H9 (cell line): ENCODE measurements around the gene CLEC9A. TPM values are rescaled to one million over a fixed set of nuclear protein-coding genes. Genes with fewer than 3 reads are reported as not detected.

ENCODE experiments used
- DNase-seq: peaks from one replicate; pipeline ENCODE4 v3.0.0-alpha.2; 2017
- H2AFZ ChIP-seq: one replicate; pipeline ENCODE4 v1.6.1; 2013; ENCODE audit warnings: mild to moderate bottlenecking, low read length, control low read depth, moderate library complexity
- H2AK5ac ChIP-seq: 2 replicates; pipeline ENCODE4 v1.6.1; 2013; ENCODE audit warnings: low read length, control low read depth, mixed read lengths; ENCODE audit not compliant: insufficient read length
- H2BK120ac ChIP-seq: one replicate; pipeline ENCODE4 v1.6.1; 2013; ENCODE audit warnings: low read depth, mild to moderate bottlenecking, low read length, control low read depth, inconsistent platforms; ENCODE audit not compliant: poor library complexity, severe bottlenecking
- H2BK12ac ChIP-seq: 2 replicates; pipeline ENCODE4 v1.6.1; 2013; ENCODE audit warnings: low read length, control low read depth, mixed read lengths, low read depth; ENCODE audit not compliant: insufficient read length
- H2BK15ac ChIP-seq: 2 replicates; pipeline ENCODE4 v1.6.1; 2013; ENCODE audit warnings: low read depth, low read length, control low read depth
- H2BK20ac ChIP-seq: one replicate; pipeline ENCODE4 v1.6.1; 2013; ENCODE audit warnings: low read depth, mild to moderate bottlenecking, low read length, control low read depth, inconsistent platforms; ENCODE audit not compliant: poor library complexity, severe bottlenecking
- H2BK5ac ChIP-seq: 2 replicates; pipeline ENCODE4 v1.6.1; 2013; ENCODE audit warnings: low read length, control low read depth, mixed read lengths; ENCODE audit not compliant: insufficient read length
- H3K14ac ChIP-seq: 2 replicates; pipeline ENCODE4 v1.6.1; 2013; ENCODE audit warnings: low read length, control low read depth; ENCODE audit not compliant: insufficient read depth
- H3K18ac ChIP-seq: 2 replicates; pipeline ENCODE4 v1.6.1; 2013; ENCODE audit warnings: low read depth, mild to moderate bottlenecking, mixed read lengths, low read length, control low read depth; ENCODE audit not compliant: insufficient read length
- H3K23ac ChIP-seq: 2 replicates; pipeline ENCODE4 v1.6.1; 2013; ENCODE audit warnings: low read length, control low read depth, mixed read lengths, low read depth; ENCODE audit not compliant: insufficient read length
- H3K23me2 ChIP-seq: 2 replicates; pipeline ENCODE4 v1.6.1; 2013; ENCODE audit warnings: low read depth, mild to moderate bottlenecking, mixed read lengths, low read length, control low read depth; ENCODE audit not compliant: insufficient read length, poor library complexity, severe bottlenecking
- H3K27ac ChIP-seq: 2 replicates; pipeline ENCODE4 v1.5.1; 2013; ENCODE audit warnings: low read length, control low read depth, mixed read lengths, low read depth; ENCODE audit not compliant: insufficient read length
- H3K27me3 ChIP-seq: 2 replicates; pipeline ENCODE4 v1.6.1; 2013; ENCODE audit warnings: low read length, control low read depth, inconsistent platforms; ENCODE audit not compliant: insufficient read depth
- H3K4ac ChIP-seq: 2 replicates; pipeline ENCODE4 v1.6.1; 2013; ENCODE audit warnings: low read depth, mild to moderate bottlenecking, control low read depth, inconsistent platforms, low read length, moderate library complexity
- H3K4me1 ChIP-seq: 2 replicates; pipeline ENCODE4 v1.6.1; 2013; ENCODE audit warnings: low read length, control low read depth, inconsistent platforms; ENCODE audit not compliant: insufficient read depth
- H3K4me2 ChIP-seq: 2 replicates; pipeline ENCODE4 v1.6.1; 2013; ENCODE audit warnings: low read length, control low read depth, mixed read lengths; ENCODE audit not compliant: insufficient read length, insufficient read depth
- H3K56ac ChIP-seq: 2 replicates; pipeline ENCODE4 v1.6.1; 2013; ENCODE audit warnings: low read depth, mild to moderate bottlenecking, mixed read lengths, low read length, control low read depth; ENCODE audit not compliant: insufficient read length
- H3K79me1 ChIP-seq: 2 replicates; pipeline ENCODE4 v1.6.1; 2013; ENCODE audit warnings: low read depth, mild to moderate bottlenecking, moderate library complexity, low read length, control low read depth, inconsistent platforms; ENCODE audit not compliant: insufficient read depth, poor library complexity, severe bottlenecking
- H3K79me2 ChIP-seq: 2 replicates; pipeline ENCODE4 v1.6.1; 2013; ENCODE audit warnings: low read length, control low read depth, inconsistent platforms; ENCODE audit not compliant: insufficient read depth
- H3K9ac ChIP-seq: 2 replicates; pipeline ENCODE4 v1.6.1; 2013; ENCODE audit warnings: low read length, control low read depth, mixed read lengths; ENCODE audit not compliant: insufficient read length; ENCODE audit errors: extremely low read depth
- H3K9me3 ChIP-seq: one replicate; pipeline ENCODE4 v1.6.1; 2013; ENCODE audit warnings: low read depth, low read length, inconsistent platforms; ENCODE audit not compliant: control insufficient read depth
- H3T11ph ChIP-seq: one replicate; pipeline ENCODE4 v1.6.1; 2013; ENCODE audit warnings: mild to moderate bottlenecking, low read length, control low read depth, inconsistent platforms
- H4K20me1 ChIP-seq: one replicate; pipeline ENCODE4 v1.6.1; 2013; ENCODE audit not compliant: control insufficient read depth, insufficient read length, insufficient read depth
- H4K5ac ChIP-seq: 2 replicates; pipeline ENCODE4 v1.6.1; 2013; ENCODE audit warnings: low read depth, mild to moderate bottlenecking, mixed read lengths, low read length, control low read depth; ENCODE audit not compliant: insufficient read length
- H4K8ac ChIP-seq: replicated peaks from 2 replicates; pipeline ENCODE4 v1.6.1; 2013; ENCODE audit warnings: low read length, control low read depth, mixed read lengths, low read depth; ENCODE audit not compliant: insufficient read length
- H4K91ac ChIP-seq: 2 replicates; pipeline ENCODE4 v1.6.1; 2013; ENCODE audit warnings: low read depth, mild to moderate bottlenecking, moderate library complexity, mixed read lengths, low read length, control low read depth; ENCODE audit not compliant: insufficient read length
- H3K27ac Mint-ChIP-seq, 3 experiments: 2 replicates in 2 of 3; 3 replicates in 1 of 3; pipeline ENCODE4 v1.8.0; 2020 to 2021; ENCODE audit warnings: mixed read lengths in 3 of 3, mild to moderate bottlenecking in 1 of 3, moderate library complexity in 1 of 3
- H3K27me3 Mint-ChIP-seq: 2 replicates; pipeline ENCODE4 v1.8.0; 2021; ENCODE audit warnings: low read depth, mild to moderate bottlenecking, moderate library complexity, mixed read lengths
- H3K36me3 Mint-ChIP-seq, 3 experiments: 2 replicates in 2 of 3; 3 replicates in 1 of 3; pipeline ENCODE4 v1.8.0; 2020 to 2021; ENCODE audit warnings: low read depth in 3 of 3, mixed read lengths in 3 of 3; ENCODE audit not compliant: insufficient read depth in 1 of 3
- H3K4me1 Mint-ChIP-seq, 2 experiments: 2 replicates each; pipeline ENCODE4 v1.8.0; 2020; ENCODE audit warnings: mixed read lengths in 2 of 2
- H3K4me3 Mint-ChIP-seq, 2 experiments: 2 replicates in 1 of 2; 3 replicates in 1 of 2; pipeline ENCODE4 v1.8.0; 2020 to 2021; ENCODE audit warnings: mild to moderate bottlenecking in 2 of 2, mixed read lengths in 2 of 2, moderate library complexity in 1 of 2
- H3K9me3 Mint-ChIP-seq, 2 experiments: 2 replicates in 1 of 2; 3 replicates in 1 of 2; pipeline ENCODE4 v1.8.0; 2020; ENCODE audit warnings: mild to moderate bottlenecking in 2 of 2, mixed read lengths in 2 of 2, moderate library complexity in 1 of 2
- WGBS: extraction: QIAGEN DNeasy Blood & Tissue Kit; methylation state at CpG from one replicate; pipeline ENCODE4 v1.1.7; 2013; ENCODE audit warnings: missing lambda C conversion rate, low lambda C conversion rate, mixed read lengths; ENCODE audit not compliant: insufficient read length; ENCODE audit errors: extremely low coverage; 5-methylcytosine and 5-hydroxymethylcytosine counted together
- total RNA-seq: library from RNA; stranded (reverse); gene quantifications from 2 replicates; pipeline ENCODE4 v1.2.1, GENCODE V29; 2021
- TF ChIP-seq, protein P1 (sequence below): fragments of 200-600 bp; sonication (generic); conservative IDR thresholded peaks from 3 replicates; pipeline ENCODE4 v1.8.0; 2021; ENCODE audit warnings: antibody characterized with exemption, mild to moderate bottlenecking

Gene CLEC9A
- total RNA-seq, 1 experiment from 2014 or later: not detected

DNA sequence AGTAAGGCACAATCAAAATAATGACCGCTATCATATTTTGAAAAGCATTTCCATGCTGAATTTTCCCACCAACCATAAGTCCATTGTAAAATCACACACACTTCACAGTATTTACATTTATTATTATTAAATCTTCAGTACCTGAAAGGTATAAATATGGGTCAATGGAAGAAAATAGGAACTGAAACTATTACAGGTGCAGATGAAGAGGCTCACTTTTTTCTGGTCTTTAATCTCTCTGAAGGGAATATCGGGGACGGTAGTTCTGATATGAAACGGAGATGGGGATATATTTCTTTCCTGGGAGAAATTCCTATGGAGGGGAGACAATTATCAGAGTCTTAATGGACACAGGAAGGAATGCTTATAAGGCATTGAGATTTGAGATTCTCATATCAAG lies 39.9 kb downstream of the CLEC9A start:
- no CpG with 5 or more reads among the region's 4 CpGs for WGBS
- no peak overlapping the region for H2BK15ac ChIP-seq
- TF ChIP-seq, protein P1, sequence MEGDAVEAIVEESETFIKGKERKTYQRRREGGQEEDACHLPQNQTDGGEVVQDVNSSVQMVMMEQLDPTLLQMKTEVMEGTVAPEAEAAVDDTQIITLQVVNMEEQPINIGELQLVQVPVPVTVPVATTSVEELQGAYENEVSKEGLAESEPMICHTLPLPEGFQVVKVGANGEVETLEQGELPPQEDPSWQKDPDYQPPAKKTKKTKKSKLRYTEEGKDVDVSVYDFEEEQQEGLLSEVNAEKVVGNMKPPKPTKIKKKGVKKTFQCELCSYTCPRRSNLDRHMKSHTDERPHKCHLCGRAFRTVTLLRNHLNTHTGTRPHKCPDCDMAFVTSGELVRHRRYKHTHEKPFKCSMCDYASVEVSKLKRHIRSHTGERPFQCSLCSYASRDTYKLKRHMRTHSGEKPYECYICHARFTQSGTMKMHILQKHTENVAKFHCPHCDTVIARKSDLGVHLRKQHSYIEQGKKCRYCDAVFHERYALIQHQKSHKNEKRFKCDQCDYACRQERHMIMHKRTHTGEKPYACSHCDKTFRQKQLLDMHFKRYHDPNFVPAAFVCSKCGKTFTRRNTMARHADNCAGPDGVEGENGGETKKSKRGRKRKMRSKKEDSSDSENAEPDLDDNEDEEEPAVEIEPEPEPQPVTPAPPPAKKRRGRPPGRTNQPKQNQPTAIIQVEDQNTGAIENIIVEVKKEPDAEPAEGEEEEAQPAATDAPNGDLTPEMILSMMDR: no peak
- no peak overlapping the region for H2BK20ac ChIP-seq
- no peak overlapping the region for H3T11ph ChIP-seq
- H2BK12ac ChIP-seq: no peak overlapping the region
- no peaks in the 10 kb centered on the region for H3K9me3 ChIP-seq
- H3K18ac ChIP-seq: no peak overlapping the region
- no peak overlapping the region for H2BK5ac ChIP-seq
- no peak overlapping the region for H3K4ac ChIP-seq
- no peak overlapping the region for H3K23ac ChIP-seq
- H3K27ac Mint-ChIP-seq: no peak overlapping the region
- no peaks in the 10 kb centered on the region for H3K9me3 Mint-ChIP-seq
- no peak overlapping the region for H3K14ac ChIP-seq
- no peaks in the 10 kb centered on the region for H3K27me3 Mint-ChIP-seq
- no peaks in the 10 kb centered on the region for H4K20me1 ChIP-seq
- no peak overlapping the region for H3K27ac ChIP-seq
- H2AFZ ChIP-seq: no peak overlapping the region
- no peak overlapping the region for H3K9ac ChIP-seq
- H2AK5ac ChIP-seq: no peak overlapping the region
- H4K91ac ChIP-seq: no peak overlapping the region
- peaks cover 2% of the 10 kb centered on the region; the same call in 1 of the 2 replicates for H3K79me2 ChIP-seq
- H3K23me2 ChIP-seq: no peaks in the 10 kb centered on the region
- no peak for DNase-seq
- no peaks in the 10 kb centered on the region for H3K79me1 ChIP-seq
- H3K27me3 ChIP-seq: no peaks in the 10 kb centered on the region; the same call in 1 of the 2 replicates
- no peaks in the 10 kb centered on the region for H3K36me3 Mint-ChIP-seq
- H3K4me2 ChIP-seq: no peak overlapping the region
- H3K4me1 Mint-ChIP-seq: 0 out of 4 replicates have a peak, but pooled peaks cover 2 to 3% of the 10 kb centered on the region in 2 experiments
- H4K8ac ChIP-seq: no peak overlapping the region
- H2BK120ac ChIP-seq: no peak overlapping the region
- no peaks in the 10 kb centered on the region for H3K4me1 ChIP-seq
- no peak overlapping the region for H4K5ac ChIP-seq
- no peak overlapping the region for H3K4me3 Mint-ChIP-seq
- no peak overlapping the region for H3K56ac ChIP-seq
